WTC11 (cell line): Measurements from ENCODE around the gene INTS7. TPM values are rescaled to one million over a fixed set of nuclear protein-coding genes. Genes with fewer than 3 reads are reported as not detected.
"Not testable (repeated sequence)": the region's sequence is repeated elsewhere in the genome, so short reads cannot be mapped to it uniquely, and the experiment has no call there.

Experiments
- ATAC-seq: fragments of 200-7000 bp; cut with Tn5 transposase; 2 replicates; pipeline ENCODE4 v1.10.0; 2021; ENCODE audit warnings: mild to moderate bottlenecking, moderate library complexity
- CTCF ChIA-PET: fragments of 300-600 bp; sonication (Branson Sonifier 250); formaldehyde crosslinking; loops from one replicate; lab custom pipeline; 2021; ENCODE audit warnings: antibody characterized with exemption; lab: Charles Lee
- POLR2A ChIA-PET: fragments of 350-600 bp; sonication (Branson Sonifier 250); formaldehyde crosslinking; loops from one replicate; lab custom pipeline; 2021; ENCODE audit warnings: antibody characterized with exemption; lab: Charles Lee
- DNase-seq: peaks from one replicate; pipeline ENCODE4 v3.0.0; 2021; ENCODE audit warnings: low spot score
- H3K27ac Mint-ChIP-seq: 2 replicates; pipeline ENCODE4 v1.8.0; 2021; ENCODE audit warnings: mixed read lengths
- H3K27me3 Mint-ChIP-seq: 2 replicates; pipeline ENCODE4 v1.8.0; 2021; ENCODE audit warnings: low read depth, mild to moderate bottlenecking, moderate library complexity, mixed read lengths
- H3K36me3 Mint-ChIP-seq: 2 replicates; pipeline ENCODE4 v1.8.0; 2021; ENCODE audit warnings: mixed read lengths
- H3K4me1 Mint-ChIP-seq: 2 replicates; pipeline ENCODE4 v1.8.0; 2022; ENCODE audit warnings: mixed read lengths
- H3K4me3 Mint-ChIP-seq: 2 replicates; pipeline ENCODE4 v1.8.0; 2021; ENCODE audit warnings: mild to moderate bottlenecking, moderate library complexity, mixed read lengths
- H3K9me3 Mint-ChIP-seq: 2 replicates; pipeline ENCODE4 v1.8.0; 2021; ENCODE audit warnings: mixed read lengths
- GABPB1 ChIP-seq: sonication (generic); formaldehyde crosslinking; IDR thresholded peaks from 2 replicates; pipeline ENCODE4 v1.8.1; 2023; ENCODE audit warnings: mild to moderate bottlenecking, missing genetic modification reagents
- GTF2I ChIP-seq: fragments of 250-450 bp; sonication (Bioruptor Pico); conservative IDR thresholded peaks from 2 replicates; pipeline ENCODE4 v1.4.0; 2021; ENCODE audit warnings: mild to moderate bottlenecking
- MXD4 ChIP-seq: fragments of 250-450 bp; sonication (Bioruptor Pico); IDR thresholded peaks from 2 replicates; pipeline ENCODE4 v1.8.0; 2021; ENCODE audit warnings: mild to moderate bottlenecking, moderate library complexity, borderline replicate concordance
- RORB ChIP-seq: fragments of 250-450 bp; sonication (Bioruptor Pico); IDR thresholded peaks from 2 replicates; pipeline ENCODE4 v1.9.0; 2021; ENCODE audit warnings: mild to moderate bottlenecking
- SMAD4 ChIP-seq: sonication (generic); formaldehyde crosslinking; IDR thresholded peaks from 2 replicates; pipeline ENCODE4 v1.8.0; 2022; ENCODE audit warnings: mild to moderate bottlenecking, missing genetic modification reagents
- TEAD1 ChIP-seq: sonication (generic); formaldehyde crosslinking; IDR thresholded peaks from 2 replicates; pipeline ENCODE4 v1.8.0; 2022; ENCODE audit warnings: mild to moderate bottlenecking, missing genetic modification reagents
- ZNF121 ChIP-seq: sonication (generic); formaldehyde crosslinking; IDR thresholded peaks from 2 replicates; pipeline ENCODE4 v1.8.0; 2023; ENCODE audit warnings: missing genetic modification reagents
- total RNA-seq: library from RNA; stranded (reverse); gene quantifications from 3 replicates; pipeline ENCODE4 v1.2.3, GENCODE V29; 2021
- TF ChIP-seq, protein P1 (sequence below): sonication (generic); formaldehyde crosslinking; conservative IDR thresholded peaks from 2 replicates; pipeline ENCODE4 v1.8.1; 2023; ENCODE audit warnings: mild to moderate bottlenecking, low read depth, missing genetic modification reagents, moderate library complexity
- TF ChIP-seq, protein P2 (sequence below): sonication (generic); formaldehyde crosslinking; IDR thresholded peaks from 2 replicates; pipeline ENCODE4 v1.8.1; 2023; ENCODE audit warnings: mild to moderate bottlenecking, missing genetic modification reagents
- TF ChIP-seq, protein P3 (sequence below): fragments of 250-450 bp; sonication (Bioruptor Pico); IDR thresholded peaks from 2 replicates; pipeline ENCODE4 v1.9.0; 2021; ENCODE audit warnings: mild to moderate bottlenecking
- TF ChIP-seq, protein P4 (sequence below): sonication (generic); formaldehyde crosslinking; IDR thresholded peaks from 2 replicates; pipeline ENCODE4 v1.8.1; 2022; ENCODE audit warnings: mild to moderate bottlenecking, moderate library complexity, missing genetic modification reagents
- TF ChIP-seq, protein P5 (sequence below): sonication (generic); formaldehyde crosslinking; IDR thresholded peaks from 2 replicates; pipeline ENCODE4 v1.8.0; 2022; ENCODE audit warnings: mild to moderate bottlenecking, missing genetic modification reagents
- TF ChIP-seq, protein P6 (sequence below): sonication (generic); formaldehyde crosslinking; IDR thresholded peaks from 2 replicates; pipeline ENCODE4 v1.8.1; 2022; ENCODE audit warnings: low read depth, missing genetic modification reagents, borderline replicate concordance
- TF ChIP-seq, protein P7 (sequence below): sonication (generic); formaldehyde crosslinking; IDR thresholded peaks from 2 replicates; pipeline ENCODE4 v1.8.1; 2022; ENCODE audit warnings: missing genetic modification reagents, borderline replicate concordance
- TF ChIP-seq, protein P8 (sequence below): sonication (generic); formaldehyde crosslinking; IDR thresholded peaks from 2 replicates; pipeline ENCODE4 v1.8.0; 2023; ENCODE audit warnings: mild to moderate bottlenecking, missing genetic modification reagents

INTS7 gene
- total RNA-seq, 1 experiment from 2014 or later, result 17.2 TPM

DNA sequence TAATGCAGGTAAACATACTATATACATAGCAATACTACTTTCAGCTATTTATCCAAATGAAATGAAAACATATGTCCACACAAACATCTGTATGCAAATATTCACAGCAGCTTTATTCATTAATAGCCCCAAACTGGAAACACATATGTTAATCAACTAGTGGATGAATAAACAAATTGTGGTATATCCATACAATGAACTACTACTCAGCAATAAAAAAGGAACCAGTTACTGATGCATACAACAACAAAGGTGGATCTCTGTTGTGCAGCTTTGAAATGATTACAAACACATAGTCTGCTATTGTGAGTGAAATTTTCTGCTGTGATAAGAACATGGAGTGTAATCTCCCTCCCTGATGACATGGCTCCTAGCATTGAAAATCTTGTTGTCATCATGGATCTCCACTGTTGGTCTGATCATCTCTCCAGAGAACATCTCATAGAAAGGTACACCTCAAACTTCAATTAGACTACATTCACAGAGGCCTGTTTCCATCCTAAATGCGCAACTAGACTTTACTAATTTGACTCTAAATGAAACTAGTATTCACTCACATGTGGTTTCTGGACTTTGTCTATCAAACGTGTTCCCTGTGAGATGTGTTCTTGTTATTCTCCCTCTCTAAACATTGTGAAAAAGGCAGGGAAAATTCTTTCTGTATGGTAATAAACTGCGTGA, 10.7 kb downstream of the INTS7 start (continued):
- TF ChIP-seq, protein P1, sequence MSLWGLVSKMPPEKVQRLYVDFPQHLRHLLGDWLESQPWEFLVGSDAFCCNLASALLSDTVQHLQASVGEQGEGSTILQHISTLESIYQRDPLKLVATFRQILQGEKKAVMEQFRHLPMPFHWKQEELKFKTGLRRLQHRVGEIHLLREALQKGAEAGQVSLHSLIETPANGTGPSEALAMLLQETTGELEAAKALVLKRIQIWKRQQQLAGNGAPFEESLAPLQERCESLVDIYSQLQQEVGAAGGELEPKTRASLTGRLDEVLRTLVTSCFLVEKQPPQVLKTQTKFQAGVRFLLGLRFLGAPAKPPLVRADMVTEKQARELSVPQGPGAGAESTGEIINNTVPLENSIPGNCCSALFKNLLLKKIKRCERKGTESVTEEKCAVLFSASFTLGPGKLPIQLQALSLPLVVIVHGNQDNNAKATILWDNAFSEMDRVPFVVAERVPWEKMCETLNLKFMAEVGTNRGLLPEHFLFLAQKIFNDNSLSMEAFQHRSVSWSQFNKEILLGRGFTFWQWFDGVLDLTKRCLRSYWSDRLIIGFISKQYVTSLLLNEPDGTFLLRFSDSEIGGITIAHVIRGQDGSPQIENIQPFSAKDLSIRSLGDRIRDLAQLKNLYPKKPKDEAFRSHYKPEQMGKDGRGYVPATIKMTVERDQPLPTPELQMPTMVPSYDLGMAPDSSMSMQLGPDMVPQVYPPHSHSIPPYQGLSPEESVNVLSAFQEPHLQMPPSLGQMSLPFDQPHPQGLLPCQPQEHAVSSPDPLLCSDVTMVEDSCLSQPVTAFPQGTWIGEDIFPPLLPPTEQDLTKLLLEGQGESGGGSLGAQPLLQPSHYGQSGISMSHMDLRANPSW (CRISPR knock-in tag), result no peak
- no peak for TF ChIP-seq GTF2I
- TF ChIP-seq, protein P2, sequence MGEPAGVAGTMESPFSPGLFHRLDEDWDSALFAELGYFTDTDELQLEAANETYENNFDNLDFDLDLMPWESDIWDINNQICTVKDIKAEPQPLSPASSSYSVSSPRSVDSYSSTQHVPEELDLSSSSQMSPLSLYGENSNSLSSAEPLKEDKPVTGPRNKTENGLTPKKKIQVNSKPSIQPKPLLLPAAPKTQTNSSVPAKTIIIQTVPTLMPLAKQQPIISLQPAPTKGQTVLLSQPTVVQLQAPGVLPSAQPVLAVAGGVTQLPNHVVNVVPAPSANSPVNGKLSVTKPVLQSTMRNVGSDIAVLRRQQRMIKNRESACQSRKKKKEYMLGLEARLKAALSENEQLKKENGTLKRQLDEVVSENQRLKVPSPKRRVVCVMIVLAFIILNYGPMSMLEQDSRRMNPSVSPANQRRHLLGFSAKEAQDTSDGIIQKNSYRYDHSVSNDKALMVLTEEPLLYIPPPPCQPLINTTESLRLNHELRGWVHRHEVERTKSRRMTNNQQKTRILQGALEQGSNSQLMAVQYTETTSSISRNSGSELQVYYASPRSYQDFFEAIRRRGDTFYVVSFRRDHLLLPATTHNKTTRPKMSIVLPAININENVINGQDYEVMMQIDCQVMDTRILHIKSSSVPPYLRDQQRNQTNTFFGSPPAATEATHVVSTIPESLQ (CRISPR knock-in tag), result no peak
- no peak for TF ChIP-seq MXD4
- TF ChIP-seq, protein P3, sequence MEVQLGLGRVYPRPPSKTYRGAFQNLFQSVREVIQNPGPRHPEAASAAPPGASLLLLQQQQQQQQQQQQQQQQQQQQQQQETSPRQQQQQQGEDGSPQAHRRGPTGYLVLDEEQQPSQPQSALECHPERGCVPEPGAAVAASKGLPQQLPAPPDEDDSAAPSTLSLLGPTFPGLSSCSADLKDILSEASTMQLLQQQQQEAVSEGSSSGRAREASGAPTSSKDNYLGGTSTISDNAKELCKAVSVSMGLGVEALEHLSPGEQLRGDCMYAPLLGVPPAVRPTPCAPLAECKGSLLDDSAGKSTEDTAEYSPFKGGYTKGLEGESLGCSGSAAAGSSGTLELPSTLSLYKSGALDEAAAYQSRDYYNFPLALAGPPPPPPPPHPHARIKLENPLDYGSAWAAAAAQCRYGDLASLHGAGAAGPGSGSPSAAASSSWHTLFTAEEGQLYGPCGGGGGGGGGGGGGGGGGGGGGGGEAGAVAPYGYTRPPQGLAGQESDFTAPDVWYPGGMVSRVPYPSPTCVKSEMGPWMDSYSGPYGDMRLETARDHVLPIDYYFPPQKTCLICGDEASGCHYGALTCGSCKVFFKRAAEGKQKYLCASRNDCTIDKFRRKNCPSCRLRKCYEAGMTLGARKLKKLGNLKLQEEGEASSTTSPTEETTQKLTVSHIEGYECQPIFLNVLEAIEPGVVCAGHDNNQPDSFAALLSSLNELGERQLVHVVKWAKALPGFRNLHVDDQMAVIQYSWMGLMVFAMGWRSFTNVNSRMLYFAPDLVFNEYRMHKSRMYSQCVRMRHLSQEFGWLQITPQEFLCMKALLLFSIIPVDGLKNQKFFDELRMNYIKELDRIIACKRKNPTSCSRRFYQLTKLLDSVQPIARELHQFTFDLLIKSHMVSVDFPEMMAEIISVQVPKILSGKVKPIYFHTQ, result no peak
- TF ChIP-seq GABPB1, result no peak
- TF ChIP-seq, protein P4, sequence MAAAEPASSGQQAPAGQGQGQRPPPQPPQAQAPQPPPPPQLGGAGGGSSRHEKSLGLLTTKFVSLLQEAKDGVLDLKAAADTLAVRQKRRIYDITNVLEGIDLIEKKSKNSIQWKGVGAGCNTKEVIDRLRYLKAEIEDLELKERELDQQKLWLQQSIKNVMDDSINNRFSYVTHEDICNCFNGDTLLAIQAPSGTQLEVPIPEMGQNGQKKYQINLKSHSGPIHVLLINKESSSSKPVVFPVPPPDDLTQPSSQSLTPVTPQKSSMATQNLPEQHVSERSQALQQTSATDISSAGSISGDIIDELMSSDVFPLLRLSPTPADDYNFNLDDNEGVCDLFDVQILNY (CRISPR knock-in tag), result no peak
- no peak for TF ChIP-seq TEAD1 (CRISPR knock-in tag)
- TF ChIP-seq SMAD4 (CRISPR knock-in tag), result no peak
- TF ChIP-seq, protein P5, sequence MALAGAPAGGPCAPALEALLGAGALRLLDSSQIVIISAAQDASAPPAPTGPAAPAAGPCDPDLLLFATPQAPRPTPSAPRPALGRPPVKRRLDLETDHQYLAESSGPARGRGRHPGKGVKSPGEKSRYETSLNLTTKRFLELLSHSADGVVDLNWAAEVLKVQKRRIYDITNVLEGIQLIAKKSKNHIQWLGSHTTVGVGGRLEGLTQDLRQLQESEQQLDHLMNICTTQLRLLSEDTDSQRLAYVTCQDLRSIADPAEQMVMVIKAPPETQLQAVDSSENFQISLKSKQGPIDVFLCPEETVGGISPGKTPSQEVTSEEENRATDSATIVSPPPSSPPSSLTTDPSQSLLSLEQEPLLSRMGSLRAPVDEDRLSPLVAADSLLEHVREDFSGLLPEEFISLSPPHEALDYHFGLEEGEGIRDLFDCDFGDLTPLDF (CRISPR knock-in tag), result no peak
- TF ChIP-seq, protein P6, sequence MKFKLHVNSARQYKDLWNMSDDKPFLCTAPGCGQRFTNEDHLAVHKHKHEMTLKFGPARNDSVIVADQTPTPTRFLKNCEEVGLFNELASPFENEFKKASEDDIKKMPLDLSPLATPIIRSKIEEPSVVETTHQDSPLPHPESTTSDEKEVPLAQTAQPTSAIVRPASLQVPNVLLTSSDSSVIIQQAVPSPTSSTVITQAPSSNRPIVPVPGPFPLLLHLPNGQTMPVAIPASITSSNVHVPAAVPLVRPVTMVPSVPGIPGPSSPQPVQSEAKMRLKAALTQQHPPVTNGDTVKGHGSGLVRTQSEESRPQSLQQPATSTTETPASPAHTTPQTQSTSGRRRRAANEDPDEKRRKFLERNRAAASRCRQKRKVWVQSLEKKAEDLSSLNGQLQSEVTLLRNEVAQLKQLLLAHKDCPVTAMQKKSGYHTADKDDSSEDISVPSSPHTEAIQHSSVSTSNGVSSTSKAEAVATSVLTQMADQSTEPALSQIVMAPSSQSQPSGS (CRISPR knock-in tag), result no peak

DNA sequence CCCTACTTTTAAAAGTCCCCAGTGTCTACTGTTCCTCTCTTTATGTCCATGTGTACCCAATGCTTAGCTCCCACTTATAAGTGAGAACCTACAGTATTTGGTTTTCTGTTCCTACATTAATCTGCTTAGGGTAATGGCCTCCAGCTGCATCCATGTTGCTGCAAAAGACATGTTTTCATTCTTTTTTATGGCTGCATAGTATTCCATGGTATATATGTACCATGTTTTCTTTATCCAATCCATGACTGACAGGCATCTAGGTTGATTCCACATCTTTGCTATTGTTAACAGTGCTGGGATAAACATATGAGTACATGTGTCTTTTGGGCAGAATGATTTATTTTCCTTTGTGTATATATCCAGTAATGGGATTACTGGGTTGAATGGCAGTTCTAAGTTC, 12.4 kb downstream of the INTS7 start:
- Mint-ChIP-seq H3K9me3 (peaks cover 24% of the 10 kb centered on the region), H3K36me3 (peaks cover 17% of the 10 kb centered on the region)
- H3K4me3 Mint-ChIP-seq, ATAC-seq, DNase-seq, POLR2A ChIA-PET, H3K27me3 Mint-ChIP-seq, CTCF ChIA-PET, H3K4me1 Mint-ChIP-seq, H3K27ac Mint-ChIP-seq: not testable (repeated sequence)

DNA sequence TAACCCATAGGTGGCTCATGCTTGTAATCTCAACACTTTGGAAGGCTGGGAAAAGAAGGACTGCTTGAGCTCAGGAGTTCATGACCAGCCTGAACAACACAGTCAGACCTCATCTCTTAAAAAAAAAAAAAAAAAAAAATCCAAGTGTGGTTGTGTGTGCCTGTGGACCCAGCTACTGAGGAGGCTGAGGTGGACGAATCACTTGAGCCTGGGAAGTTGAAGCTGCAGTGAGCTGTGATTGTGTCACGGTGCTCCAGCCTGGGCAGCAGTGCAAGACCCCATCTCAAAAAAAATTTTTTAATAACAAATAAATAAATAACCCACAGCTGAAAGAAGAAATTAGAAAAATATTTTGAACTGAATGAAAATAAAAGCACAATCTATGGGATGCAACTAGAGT, 13.8 kb downstream of the INTS7 start:
- H3K4me3 Mint-ChIP-seq, result no peak overlapping the region
- H3K27ac Mint-ChIP-seq, result no peak overlapping the region
- H3K27me3 Mint-ChIP-seq, result no peaks in the 10 kb centered on the region
- ATAC-seq (no peak), DNase-seq (no peak)
- POLR2A ChIA-PET, result no interaction called here
- CTCF ChIA-PET, result interaction anchor here (0.7 to 1.2 kb wide), 2 partner anchors 14 to 26 kb away, joined by 4 to 7 read pairs; partner anchors contain the start of genes DTL and INTS7
- H3K9me3 Mint-ChIP-seq, result peaks cover 24% of the 10 kb centered on the region
- no peaks in the 10 kb centered on the region for H3K4me1 Mint-ChIP-seq
- H3K36me3 Mint-ChIP-seq, result peaks cover 21% of the 10 kb centered on the region
- TF ChIP-seq, protein P7, sequence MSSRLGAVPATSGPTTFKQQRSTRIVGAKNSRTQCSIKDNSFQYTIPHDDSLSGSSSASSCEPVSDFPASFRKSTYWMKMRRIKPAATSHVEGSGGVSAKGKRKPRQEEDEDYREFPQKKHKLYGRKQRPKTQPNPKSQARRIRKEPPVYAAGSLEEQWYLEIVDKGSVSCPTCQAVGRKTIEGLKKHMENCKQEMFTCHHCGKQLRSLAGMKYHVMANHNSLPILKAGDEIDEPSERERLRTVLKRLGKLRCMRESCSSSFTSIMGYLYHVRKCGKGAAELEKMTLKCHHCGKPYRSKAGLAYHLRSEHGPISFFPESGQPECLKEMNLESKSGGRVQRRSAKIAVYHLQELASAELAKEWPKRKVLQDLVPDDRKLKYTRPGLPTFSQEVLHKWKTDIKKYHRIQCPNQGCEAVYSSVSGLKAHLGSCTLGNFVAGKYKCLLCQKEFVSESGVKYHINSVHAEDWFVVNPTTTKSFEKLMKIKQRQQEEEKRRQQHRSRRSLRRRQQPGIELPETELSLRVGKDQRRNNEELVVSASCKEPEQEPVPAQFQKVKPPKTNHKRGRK (CRISPR knock-in tag), result no peak
- no peak for TF ChIP-seq RORB
- TF ChIP-seq, protein P8, sequence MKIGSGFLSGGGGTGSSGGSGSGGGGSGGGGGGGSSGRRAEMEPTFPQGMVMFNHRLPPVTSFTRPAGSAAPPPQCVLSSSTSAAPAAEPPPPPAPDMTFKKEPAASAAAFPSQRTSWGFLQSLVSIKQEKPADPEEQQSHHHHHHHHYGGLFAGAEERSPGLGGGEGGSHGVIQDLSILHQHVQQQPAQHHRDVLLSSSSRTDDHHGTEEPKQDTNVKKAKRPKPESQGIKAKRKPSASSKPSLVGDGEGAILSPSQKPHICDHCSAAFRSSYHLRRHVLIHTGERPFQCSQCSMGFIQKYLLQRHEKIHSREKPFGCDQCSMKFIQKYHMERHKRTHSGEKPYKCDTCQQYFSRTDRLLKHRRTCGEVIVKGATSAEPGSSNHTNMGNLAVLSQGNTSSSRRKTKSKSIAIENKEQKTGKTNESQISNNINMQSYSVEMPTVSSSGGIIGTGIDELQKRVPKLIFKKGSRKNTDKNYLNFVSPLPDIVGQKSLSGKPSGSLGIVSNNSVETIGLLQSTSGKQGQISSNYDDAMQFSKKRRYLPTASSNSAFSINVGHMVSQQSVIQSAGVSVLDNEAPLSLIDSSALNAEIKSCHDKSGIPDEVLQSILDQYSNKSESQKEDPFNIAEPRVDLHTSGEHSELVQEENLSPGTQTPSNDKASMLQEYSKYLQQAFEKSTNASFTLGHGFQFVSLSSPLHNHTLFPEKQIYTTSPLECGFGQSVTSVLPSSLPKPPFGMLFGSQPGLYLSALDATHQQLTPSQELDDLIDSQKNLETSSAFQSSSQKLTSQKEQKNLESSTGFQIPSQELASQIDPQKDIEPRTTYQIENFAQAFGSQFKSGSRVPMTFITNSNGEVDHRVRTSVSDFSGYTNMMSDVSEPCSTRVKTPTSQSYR (CRISPR knock-in tag), result no peak
- TF ChIP-seq ZNF121 (CRISPR knock-in tag), result no peak; the same call in 1 of the 2 replicates
- TF ChIP-seq, protein P5 (CRISPR knock-in tag), result no peak
